Purkinje cell (primary cell): ENCODE results near the gene PCDHGB3. TPM values are rescaled to one million over a fixed set of nuclear protein-coding genes. Genes with fewer than 3 reads are reported as not detected.

Experiments
- polyA plus RNA-seq: library from polyadenylated mRNA; unstranded; fragments of >200 nt; fragmentation: Nextera tagmentation; gene quantifications from 2 replicates; pipeline ENCODE4 v1.2.1, GENCODE V29; 2014

Gene PCDHGB3
- polyA plus RNA-seq, result 0.06 and 1.2 TPM in 2 replicates

DNA sequence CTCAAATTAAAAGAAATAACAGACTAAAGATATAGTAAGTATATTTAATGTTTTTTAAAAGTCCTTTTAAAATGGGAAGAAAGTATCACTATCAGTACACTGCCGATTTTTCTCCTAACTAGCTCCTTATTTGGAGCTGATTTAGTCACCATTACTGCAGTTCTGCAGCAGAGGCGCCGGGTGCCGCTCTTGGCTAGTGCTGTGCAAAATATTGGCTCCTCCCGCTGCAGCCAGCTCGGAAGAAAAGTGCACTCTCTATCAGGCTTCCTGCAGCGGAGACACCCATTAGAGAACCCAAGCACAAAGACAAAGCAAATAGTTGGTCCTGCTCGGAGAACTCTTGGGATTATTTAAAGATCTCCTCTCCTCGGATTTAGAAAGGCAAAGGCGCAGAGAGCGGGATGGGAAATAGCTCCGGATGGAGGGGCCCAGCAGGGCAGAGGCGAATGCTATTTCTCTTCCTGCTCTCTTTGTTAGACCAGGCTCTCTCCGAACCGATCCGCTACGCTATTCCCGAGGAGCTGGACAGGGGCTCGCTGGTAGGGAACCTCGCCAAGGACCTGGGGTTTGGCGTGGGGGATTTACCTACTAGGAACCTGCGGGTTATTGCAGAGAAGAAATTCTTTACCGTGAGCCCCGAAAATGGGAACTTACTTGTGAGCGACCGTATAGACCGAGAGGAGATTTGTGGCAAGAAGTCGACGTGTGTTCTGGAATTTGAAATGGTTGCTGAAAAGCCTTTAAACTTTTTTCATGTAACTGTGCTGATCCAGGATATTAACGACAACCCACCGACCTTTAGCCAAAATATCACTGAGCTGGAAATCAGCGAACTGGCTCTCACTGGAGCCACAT lies at the start of gene PCDHGB3:
PCDHGB3 (plus strand) TSS at position 249 of the 855 bp plus-strand sequence; CDS start at position 402, 153 bp downstream.

DNA sequence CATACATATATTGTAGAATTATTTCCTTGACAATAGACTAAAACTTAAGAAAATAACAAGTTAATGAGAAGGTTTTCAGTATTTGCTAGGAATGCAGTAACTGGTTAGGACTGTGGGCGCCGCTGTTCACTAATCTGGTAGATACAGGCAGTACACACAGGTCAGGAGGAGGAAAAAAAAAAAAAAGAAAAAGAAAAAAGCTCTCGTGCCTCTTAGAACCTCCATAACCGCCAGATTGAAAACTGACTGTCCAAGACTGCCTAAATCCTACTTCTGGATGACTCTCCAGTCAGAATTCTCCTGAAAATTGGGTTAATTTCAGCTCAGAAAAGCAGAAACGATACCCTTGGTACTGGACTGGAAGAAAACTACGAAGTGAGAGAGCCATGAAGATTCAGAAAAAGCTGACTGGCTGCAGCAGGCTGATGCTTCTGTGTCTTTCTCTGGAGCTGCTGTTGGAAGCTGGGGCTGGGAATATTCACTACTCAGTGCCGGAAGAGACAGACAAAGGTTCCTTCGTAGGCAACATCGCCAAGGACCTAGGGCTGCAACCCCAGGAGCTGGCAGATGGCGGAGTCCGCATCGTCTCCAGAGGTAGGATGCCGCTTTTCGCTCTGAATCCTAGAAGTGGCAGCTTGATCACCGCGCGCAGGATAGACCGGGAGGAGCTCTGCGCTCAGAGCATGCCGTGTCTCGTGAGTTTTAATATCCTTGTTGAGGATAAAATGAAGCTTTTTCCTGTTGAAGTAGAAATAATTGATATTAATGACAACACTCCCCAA lies 39.6 kb upstream of the PCDHGB3 start, which contains the start of gene PCDHGA1:
PCDHGA1 (plus strand) TSS at position 216 of the 782 bp plus-strand sequence.

GRCh38 chr5:141338538-141339306 lies 31.3 kb upstream of the PCDHGB3 start, which contains the start of gene PCDHGA2:
PCDHGA2 (plus strand) TSS chr5:141338760.

GRCh38 chr5:141343242-141343952 lies 26.6 kb upstream of the PCDHGB3 start, which contains the start of gene PCDHGA3:
PCDHGA3 (plus strand) TSS chr5:141343829; CDS start chr5:141344034, 205 bp downstream.

GRCh38 chr5:141349917-141350619 lies 20.0 kb upstream of the PCDHGB3 start, which contains the start of gene PCDHGB1:
PCDHGB1 (plus strand) TSS chr5:141350099; CDS start chr5:141350261, 162 bp downstream.

DNA sequence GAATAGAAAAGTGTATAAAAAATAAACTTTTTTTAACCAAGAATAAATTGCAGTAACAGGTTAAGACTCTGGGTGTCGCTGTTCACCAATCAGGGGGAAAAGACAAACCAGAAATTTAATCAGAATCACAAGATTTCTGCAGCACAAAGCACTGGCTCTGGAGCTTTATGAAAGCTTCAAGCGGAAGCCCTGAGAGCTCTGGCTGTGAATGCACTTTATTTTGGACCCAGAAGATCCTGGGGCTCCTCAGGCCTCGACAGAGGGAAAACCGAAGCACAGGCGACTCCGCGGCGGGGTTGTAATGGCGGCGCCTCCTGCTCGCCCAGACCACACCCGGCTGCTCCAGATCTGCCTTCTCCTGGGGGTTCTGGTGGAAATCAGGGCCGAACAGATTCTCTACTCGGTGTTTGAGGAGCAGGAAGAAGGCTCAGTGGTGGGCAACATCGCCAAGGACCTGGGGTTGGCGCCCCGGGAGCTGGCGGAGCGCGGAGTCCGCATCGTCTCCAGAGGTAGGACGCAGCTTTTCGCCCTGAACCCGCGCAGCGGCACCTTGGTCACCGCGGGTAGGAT lies 15.1 kb upstream of the PCDHGB3 start, which contains the start of gene PCDHGA4:
PCDHGA4 (plus strand) TSS at position 122 of the 570 bp plus-strand sequence; CDS start at position 209, 87 bp downstream.

GRCh38 chr5:141359790-141360426 lies 10.1 kb upstream of the PCDHGB3 start, which contains the start of gene PCDHGB2:
PCDHGB2 (plus strand) TSS chr5:141359994; CDS start chr5:141360136, 142 bp downstream.

DNA sequence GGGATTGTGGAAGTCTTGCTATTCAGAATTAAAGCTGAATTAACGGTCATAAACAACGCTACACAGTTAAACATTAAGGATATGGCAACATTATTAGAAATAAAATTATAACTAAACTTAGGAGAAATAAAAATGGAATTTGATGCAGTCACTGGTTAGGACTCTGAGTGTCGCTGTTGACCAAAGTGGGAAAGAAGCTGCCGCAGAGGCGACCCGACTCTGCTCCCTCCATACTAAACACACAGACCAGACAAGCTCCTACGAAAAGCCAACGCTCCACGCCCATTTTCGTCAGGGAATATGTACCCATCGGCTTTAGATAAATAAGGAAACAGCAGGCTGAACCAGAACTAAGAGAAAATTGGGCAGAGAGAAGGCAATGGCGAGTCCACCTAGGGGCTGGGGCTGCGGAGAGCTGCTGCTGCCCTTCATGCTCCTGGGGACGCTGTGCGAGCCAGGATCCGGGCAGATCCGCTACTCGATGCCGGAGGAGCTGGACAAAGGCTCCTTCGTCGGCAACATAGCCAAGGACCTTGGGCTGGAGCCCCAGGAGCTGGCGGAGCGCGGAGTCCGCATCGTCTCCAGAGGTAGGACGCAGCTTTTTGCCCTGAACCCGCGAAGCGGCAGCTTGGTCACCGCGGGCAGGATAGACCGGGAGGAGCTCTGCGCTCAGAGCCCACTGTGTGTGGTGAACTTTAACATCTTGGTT lies 5.9 kb upstream of the PCDHGB3 start, which contains the start of gene PCDHGA5:
PCDHGA5 (plus strand) TSS at position 211 of the 709 bp plus-strand sequence; CDS start at position 380, 169 bp downstream.

DNA sequence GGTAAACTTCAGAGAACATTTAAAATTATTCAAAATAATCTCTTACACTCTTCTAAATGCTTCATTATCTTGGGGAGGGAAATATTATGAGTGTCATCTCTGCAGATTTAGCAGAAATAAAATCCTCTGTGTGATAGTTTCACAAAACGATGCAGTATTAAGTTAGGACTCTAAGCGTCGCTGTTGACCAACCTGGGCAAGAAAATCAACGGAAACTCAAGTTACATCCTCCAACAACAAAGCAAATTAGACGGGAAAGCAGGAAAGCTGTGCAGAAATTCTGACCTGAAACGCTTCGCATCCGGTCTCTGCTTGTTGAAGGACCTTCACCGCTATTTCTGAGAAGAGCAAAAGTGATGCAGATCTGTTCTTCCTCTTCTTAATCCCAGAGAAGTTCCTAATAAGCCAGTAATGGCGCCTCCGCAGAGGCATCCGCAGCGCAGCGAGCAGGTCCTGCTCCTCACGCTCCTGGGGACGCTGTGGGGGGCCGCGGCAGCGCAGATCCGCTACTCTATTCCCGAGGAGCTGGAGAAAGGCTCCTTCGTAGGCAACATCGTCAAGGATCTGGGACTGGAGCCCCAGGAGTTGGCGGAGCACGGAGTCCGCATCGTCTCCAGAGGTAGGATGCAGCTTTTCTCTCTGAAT lies 3.8 kb downstream of the PCDHGB3 start, which contains the start of gene PCDHGA6:
PCDHGA6 (plus strand) TSS at position 219 of the 645 bp plus-strand sequence; CDS start at position 412, 193 bp downstream.

DNA sequence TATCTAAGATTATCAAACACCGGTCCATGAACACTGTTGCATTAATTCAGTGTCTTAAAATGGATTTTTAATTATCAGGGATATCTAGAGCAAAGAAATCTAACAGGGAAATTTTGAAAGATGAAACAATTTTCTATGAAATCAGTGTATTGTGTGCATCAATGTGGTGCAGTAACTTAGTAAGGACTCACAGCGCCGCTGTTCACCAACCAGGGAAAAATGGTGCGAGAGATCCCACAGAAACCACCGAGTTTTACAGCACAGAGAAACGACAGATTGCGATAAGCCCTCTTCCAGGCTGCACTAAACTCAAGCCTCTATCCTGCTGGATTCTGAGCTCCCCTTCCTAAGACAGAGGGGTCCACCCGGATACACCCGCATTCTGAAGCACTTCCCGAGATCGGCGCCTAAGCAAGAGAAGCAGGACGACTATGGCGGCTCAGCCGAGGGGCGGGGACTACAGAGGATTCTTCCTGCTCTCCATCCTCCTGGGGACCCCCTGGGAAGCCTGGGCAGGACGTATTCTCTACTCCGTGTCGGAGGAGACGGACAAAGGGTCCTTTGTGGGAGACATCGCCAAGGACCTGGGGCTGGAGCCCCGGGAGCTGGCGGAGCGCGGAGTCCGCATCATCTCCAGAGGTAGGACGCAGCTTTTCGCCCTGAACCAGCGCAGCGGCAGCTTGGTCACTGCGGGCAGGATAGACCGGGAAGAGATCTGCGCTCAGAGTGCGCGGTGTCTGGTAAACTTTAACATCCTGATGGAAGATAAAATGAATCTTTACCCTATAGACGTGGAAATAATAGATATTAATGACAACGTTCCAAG lies 12.6 kb downstream of the PCDHGB3 start, which contains the start of gene PCDHGA7:
PCDHGA7 (plus strand) TSS at position 274 of the 826 bp plus-strand sequence; CDS start at position 432, 158 bp downstream.

GRCh38 chr5:141387557-141388311 lies 17.7 kb downstream of the PCDHGB3 start, which contains the start of gene PCDHGB4:
PCDHGB4 (plus strand) TSS chr5:141387698; CDS start chr5:141387885, 187 bp downstream.

GRCh38 chr5:141392429-141393198 lies 22.6 kb downstream of the PCDHGB3 start, which contains the start of gene PCDHGA8:
PCDHGA8 (plus strand) TSS chr5:141392633; CDS start chr5:141392814, 181 bp downstream.

GRCh38 chr5:141397756-141398551 lies 27.9 kb downstream of the PCDHGB3 start, which contains the start of gene PCDHGB5:
PCDHGB5 (plus strand) TSS chr5:141397947; CDS start chr5:141398128, 181 bp downstream.

GRCh38 chr5:141402553-141403243 lies 32.7 kb downstream of the PCDHGB3 start, which contains the start of gene PCDHGA9:
PCDHGA9 (plus strand) TSS chr5:141402778; CDS start chr5:141402953, 175 bp downstream.

